ENCODE results near the gene RDH5.

Gene RDH5

GRCh38 chr12:55728939-55729818, 9.0 kb downstream of the RDH5 start, which contains the start of gene CD63:
CD63 (minus strand) TSS chr12:55729009; CDS start chr12:55728341, 668 bp downstream.
- DNase-seq (ENCODE audit: low spot score) = peak; percentile 96

- DNase-seq (ENCODE audit: low spot score) = no peak
Observed at GRCh38 chr12:55729819-55730818, 9.9 kb downstream of the RDH5 start.

- no peak for DNase-seq (ENCODE audit: low spot score)
Observed at GRCh38 chr12:55732288-55732687, 12.1 kb downstream of the RDH5 start.

- DNase-seq (ENCODE audit: low spot score) = no peak
Observed at GRCh38 chr12:55733021-55733555, 12.9 kb downstream of the RDH5 start.

GRCh38 chr12:55733858-55734257, 13.7 kb downstream of the RDH5 start:
- DNase-seq (ENCODE audit: low spot score) = no peak

GRCh38 chr12:55734595-55734994, 14.4 kb downstream of the RDH5 start:
- DNase-seq (ENCODE audit: low spot score) = no peak

- no peak for DNase-seq (ENCODE audit: low spot score)
Observed at GRCh38 chr12:55736076-55736475, 15.9 kb downstream of the RDH5 start.

GRCh38 chr12:55736780-55737580, 16.8 kb downstream of the RDH5 start:
- peak; percentile 86 for DNase-seq (ENCODE audit: low spot score)

- DNase-seq (ENCODE audit: low spot score) = no peak
Observed at GRCh38 chr12:55737581-55738122, 17.5 kb downstream of the RDH5 start.

- peak; percentile 57 for DNase-seq (ENCODE audit: low spot score)
Observed at GRCh38 chr12:55738123-55739024, 18.2 kb downstream of the RDH5 start.

- no peak for DNase-seq (ENCODE audit: low spot score)
Observed at GRCh38 chr12:55739025-55739378, 18.8 kb downstream of the RDH5 start.

- DNase-seq (ENCODE audit: low spot score) = no peak
Observed at GRCh38 chr12:55741931-55742680, 21.9 kb downstream of the RDH5 start.

- DNase-seq (ENCODE audit: low spot score) = peak; percentile 92
Observed at GRCh38 chr12:55742719-55743405, 22.7 kb downstream of the RDH5 start, which contains the start of gene GDF11. GDF11 (plus strand) TSS chr12:55743122; CDS start chr12:55743317, 195 bp downstream.

GRCh38 chr12:55743406-55744339, 23.5 kb downstream of the RDH5 start:
- peak; percentile 60 for DNase-seq (ENCODE audit: low spot score)

- no peak for DNase-seq (ENCODE audit: low spot score)
Observed at GRCh38 chr12:55744340-55745030, 24.3 kb downstream of the RDH5 start.

- DNase-seq (ENCODE audit: low spot score) = peak; percentile 56
Observed at GRCh38 chr12:55745361-55746173, 25.4 kb downstream of the RDH5 start.

Measured in HuH-7 (cell line).